ENCODE measurements around the gene ENGASE.
A peak's percentile ranks its signal among the peaks of the same experiment; 100 is the strongest.

The ENGASE gene

DNA sequence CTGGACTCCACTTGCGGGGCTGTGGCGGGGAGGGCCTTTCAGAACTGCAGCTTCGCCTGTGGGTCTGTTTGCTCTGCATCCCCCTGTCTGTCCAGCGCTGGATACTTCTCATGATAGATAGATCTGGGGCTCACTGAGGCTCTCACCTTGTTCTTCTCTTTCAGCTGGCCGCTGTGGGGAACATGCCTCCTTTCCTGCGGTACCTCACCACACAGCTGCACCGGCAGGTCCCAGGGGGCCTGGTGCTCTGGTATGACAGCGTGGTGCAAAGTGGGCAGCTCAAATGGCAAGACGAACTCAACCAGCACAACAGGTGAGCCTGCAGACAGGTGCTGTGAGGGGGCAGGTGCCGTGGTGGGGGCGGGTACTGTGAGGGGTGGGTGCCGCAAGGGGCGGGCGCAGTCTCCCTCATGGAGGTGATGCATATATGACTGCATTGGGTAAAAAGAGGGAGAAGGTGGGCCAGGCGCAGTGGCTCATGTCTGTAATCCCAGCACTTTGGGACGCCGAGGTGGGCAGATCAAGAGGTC is 6.2 kb downstream of the ENGASE start:
- no peak for DNase-seq

DNA sequence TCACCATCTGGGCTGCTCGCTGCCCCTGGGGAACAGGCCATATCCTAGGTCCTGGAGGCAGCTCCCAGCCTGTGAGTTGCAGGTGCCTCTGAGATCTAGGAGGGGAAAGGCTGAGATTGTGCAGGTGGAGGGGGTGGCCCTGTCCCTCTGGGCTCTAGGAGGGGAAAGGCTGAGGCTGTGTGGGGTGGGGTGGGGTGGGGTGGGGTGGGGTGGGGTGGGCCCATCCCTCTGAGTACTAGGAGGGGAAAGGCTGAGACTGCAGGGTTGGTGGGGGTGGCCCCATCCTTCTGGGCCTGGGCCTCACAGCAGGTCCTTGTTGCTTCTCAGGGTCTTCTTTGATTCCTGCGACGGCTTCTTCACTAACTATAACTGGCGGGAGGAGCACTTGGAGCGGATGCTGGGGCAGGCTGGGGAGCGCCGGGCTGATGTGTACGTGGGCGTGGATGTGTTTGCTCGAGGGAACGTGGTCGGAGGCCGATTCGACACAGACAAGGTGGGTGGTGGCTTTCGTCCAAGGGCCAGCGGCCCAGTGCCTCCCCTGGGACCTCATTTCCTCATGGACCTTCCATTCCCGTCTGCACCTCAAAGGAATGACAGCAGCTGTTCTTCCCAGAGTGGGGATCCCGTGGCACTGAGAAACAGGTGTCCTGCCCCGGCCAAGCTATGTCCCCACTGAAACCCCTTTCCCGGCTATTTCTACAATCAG is 7.1 kb downstream of the ENGASE start:
- no peak for DNase-seq

DNA sequence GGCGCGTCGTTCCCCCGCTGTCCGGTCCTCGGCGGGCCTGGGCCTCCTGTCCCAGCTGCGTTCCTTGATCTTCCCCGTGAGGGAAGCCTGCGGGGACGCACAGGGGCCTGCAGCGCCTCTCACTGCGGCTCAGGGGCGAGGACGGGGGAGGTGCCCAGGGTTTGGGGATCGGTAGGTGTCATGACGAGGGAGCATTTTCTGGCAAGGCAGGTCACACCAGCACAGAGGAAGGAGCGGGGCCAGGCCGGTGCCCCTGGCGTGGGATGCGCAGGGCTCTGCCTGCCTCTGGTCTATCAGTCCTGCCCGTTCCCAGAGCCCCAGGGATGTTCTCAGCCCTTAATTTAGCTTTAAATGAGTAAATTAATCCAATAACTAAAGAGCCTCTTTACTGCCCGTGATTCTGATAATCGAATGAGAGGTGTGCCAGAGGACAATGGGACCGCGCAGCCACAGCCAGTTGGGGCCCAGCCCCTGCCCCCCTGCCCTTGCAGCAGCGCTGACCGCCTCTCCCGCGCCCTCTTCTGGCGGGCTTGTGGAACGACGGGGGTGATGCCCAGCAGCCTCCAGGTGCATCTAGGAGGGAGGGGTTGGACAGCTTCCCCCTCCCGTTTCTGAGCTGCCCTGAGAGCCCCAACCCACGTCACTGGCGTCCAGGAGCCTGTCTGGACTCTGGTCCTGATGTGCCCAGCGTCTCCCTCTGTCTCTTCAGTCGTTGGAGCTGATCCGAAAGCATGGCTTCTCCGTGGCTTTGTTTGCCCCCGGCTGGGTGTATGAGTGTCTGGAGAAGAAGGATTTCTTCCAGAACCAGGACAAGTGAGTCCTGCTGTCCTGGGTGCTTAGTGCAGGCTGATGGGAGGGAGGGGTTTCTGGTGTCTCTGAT is 7.9 kb downstream of the ENGASE start:
- no peak for DNase-seq

DNA sequence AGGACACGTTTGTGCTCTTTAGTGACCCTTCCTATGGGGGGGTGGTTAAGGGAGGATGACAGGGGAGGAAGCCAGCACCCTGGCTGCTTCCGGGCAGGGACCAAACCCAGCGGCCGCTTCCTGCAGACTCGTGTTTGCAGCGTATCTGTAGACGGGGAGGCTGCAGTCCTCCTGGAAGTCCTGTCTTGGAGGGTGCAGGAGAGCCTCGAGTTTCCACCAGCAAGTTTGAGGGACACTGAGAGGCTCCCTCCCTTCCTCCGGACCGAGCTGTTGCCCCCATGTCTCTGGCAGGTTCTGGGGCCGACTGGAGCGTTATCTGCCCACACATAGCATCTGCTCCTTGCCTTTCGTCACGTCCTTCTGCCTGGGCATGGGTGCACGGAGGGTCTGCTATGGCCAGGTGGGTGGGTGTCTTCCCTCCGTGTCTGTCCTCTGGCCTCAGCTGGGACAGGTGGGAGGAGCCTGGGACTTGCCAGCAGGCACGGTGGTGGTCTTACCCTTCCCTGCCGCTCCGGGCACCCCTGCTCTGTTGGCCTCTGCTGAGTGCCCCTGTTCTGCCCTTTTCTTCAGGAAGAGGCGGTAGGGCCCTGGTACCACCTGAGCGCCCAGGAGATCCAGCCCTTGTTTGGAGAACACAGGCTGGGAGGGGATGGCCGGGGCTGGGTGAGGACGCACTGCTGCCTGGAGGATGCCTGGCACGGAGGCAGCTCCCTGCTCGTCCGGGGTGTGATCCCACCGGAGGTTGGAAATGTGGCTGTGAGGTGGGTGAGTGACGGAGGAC is 8.8 kb downstream of the ENGASE start:
- no peak for DNase-seq

DNA sequence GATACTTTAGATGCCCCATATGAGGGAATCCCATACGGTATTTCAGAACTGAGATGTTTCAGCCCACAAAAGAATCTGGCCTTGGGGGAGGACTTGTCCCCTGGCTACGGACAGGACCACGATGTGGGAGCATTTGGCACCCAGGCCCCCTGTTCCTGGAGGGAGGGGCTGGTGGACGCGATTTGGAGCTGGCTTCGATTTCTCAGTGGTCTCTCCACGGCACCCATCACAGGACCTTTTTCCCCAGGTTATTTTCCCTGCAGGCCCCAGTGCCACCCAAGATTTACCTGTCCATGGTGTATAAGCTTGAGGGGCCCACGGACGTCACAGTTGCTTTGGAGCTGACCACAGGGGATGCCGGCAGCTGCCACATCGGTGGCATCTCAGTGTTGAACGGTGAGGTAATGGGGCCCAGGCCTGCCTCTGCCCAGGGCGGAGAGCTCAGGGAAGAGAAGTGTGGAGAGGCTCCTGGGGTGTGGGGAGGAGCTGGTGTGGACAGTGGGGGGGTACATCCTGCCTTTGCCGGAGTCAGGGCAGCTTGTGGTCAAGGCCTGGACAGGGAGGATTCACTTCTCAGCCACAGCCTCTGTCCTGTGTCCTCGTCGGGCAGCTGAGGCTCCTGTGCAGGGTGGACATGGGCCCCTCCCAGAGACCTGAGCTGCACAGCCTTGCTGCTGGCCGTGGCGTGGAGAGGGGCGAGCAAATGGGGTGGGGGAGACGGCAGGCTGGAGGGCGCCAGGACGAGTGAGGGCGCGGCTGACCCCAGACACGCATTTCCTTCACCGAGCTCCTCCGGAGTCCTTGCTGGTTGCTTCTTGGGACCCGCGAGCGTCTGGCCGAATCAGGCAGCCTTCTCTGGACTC is 9.9 kb downstream of the ENGASE start:
- DNase-seq, result no peak

DNA sequence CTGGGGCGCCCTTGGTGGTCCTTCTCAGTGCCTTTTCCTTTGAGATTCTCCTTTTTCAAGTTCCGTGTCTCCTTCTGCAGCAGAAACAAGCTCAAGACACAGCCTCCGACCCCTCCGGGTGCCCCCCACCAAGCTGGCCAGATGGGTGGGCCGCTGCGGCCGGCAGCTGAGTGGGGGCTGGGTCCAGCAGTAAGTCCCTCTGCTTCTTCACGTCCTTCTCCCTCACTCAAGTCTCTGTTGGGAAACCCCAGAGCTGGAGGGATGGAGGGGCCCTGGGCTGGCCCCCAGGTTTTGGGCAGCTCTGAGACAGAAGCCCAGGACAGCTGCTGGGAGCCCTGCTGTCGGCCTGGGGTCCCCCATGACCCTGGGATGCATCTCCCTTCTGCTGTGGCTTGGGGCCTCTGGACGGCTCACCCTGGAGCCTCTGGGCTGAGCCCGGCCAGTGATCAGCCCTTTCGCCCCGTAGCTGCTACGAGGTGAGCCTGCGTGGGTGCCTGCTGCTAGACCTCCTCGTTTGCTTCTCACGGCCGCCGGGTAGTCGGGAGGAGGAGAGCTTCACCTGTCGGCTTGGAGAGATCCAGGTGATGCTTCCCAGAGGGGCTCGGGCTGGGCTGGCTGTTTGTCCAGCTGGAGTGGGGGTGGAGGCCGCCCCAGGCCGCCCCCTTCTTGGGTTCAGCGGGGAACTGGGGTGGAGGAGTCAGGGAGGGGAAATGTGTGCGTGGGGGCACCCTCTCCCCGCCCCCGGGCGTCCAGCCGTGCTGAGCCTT is 10.7 kb downstream of the ENGASE start:
- DNase-seq, result no peak

DNA sequence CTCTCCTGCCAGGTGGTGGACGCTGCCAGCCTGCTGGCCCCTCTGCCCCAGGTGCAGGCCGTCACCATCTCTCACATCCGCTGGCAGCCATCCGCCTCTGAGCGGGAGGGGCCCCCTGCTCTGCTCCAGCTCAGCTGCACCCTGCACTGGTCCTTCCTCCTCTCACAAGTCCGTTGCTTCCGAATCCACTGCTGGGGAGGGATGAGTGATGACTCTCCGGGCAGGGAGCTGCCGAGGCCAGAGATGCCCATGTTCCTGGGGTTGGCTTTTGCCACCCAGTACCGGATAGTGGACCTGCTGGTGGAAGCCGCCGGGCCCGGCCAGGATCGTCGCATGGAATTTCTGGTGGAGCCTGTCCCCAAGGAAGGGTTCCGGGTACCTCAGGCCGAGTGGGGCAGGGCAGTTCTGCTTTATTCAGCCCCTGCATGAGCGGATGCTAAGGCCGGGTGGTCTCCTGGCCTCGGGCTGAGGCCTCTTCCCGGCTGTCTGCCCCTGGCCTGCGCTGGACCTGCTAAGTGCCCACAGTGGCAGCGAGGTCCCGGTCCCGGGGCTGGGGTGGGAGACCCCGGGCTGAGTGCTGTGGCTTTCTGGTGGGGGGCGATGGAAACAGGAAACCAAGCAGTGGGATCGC is 11.4 kb downstream of the ENGASE start:
- DNase-seq, result no peak

DNA sequence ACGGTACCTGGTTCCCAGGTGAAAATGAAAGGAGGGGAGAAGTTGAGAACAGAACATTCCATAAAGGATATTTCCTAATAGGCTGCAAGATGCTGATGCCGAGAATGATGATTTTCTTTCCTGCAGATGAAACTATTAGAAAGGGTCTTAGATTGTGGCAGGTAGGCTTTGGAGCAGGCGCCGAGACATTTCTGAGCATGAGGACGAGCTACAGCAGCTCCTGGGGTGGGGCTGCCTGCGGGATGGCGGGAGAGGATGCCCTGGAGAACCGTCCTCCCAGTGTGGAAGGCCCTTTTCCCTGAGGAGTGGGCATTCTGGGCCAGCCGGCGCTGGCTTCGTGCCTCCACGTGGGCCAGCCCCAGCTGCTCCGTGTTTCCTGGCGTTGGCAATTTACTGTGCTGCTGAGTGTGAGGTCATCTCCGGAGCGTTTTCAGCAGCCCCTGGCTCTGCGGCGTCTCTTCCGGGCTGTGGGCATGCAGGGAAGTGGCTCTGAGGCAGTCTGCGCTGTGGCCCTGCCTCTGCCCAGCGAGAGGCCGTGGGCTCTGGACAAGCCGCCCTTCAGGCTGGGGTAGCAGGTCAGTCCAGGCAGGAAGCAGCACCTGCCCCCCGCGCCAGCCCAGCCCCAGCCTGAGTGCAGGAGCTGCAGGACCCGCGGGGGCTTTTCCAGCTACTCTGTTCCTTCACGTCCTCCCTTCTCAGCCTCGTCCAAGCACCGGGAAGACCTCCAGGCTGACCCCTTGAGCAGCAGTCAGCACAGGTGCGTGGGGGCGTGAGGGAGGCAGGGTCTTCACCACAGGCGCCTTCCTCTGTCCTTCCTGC is 12.2 kb downstream of the ENGASE start:
- DNase-seq, result no peak

DNA sequence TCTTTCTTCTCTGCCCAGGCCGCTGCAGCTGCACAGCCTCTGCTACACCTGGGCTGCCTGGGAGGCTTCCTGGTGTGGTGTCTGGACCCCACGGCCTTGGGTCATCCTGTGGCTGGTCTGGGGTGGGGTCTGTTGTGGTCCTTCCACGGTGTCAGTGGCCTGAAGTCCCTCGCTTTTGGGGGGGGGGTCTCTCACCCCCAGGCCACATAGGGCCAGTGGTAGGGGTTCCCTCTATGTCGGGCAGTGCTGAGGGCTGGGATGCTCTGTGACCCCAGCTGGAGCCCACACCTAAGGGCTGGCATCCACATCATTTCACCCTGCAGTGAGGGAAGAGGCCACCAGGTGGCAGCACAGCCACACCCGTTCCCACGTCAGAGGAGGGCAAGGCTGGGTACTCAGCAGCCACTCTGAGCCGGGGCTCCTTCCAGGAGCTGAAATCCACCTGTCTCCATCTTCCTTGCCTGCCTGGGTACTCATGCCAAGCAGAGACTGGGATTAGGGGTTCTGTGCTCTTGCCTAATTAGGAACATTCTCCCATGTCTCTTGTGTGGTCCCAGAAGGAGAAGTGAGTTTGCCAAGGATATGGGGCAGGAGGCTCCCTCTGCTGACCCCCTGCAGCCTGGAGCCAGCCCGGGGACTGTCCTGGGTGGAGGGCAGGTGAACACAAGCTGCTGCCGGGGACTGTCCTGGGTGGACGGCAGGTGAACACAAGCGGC is 13.0 kb downstream of the ENGASE start:
- peak; percentile 55 for DNase-seq

DNA sequence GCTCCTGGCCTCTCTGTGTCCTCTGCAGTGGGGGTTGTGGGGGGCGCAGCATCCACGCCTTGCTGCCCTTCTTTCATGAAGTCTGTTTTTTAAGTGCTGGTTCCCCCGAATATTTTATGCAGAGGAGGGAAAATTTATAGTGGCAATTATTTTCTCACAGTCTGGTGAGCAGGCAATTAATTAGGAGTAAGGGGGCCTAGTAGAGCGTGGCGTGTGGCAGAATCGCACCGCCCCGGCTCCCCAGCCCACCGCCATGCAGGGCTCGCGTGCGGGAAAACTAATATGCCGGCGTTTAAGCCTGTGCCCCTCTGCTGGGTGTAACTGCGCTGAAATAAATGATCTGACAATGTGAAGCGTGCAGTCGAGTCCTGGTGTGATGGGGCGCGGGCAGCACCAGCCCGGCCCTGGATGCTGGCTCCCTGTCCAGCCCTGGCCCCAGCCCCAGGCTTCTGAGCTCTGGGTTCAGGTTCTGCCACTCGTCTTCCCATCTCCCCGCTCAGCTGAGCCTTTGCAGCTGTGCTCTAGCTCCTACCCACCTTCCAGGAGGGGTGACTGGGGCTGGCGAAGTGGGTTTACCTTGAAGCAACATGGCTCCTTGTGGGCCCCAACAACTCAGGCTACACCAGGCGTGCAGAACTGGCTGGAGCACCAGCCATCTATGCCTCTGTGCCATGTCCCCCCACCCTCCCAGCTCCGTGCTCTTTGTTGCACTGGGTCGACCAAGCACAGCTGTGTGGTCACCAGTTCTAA is 13.8 kb downstream of the ENGASE start:
- no peak for DNase-seq

DNA sequence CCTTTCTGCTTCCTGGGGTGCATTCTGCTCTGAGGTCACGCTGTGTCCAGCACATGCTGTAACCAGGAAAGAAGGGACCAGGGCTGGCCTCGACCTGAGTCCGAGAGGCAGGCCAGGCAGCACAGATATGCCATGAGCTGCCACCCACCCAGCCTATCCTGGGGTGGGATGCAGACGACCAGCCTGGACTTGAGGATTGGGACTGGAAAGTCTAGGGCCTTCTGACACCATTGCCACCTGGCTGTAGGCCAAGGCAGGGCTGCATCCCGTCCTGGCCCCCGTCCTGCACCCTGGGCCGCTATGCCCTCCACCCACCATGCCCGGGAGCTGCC is 14.3 kb downstream of the ENGASE start:
- DNase-seq, result no peak

DNA sequence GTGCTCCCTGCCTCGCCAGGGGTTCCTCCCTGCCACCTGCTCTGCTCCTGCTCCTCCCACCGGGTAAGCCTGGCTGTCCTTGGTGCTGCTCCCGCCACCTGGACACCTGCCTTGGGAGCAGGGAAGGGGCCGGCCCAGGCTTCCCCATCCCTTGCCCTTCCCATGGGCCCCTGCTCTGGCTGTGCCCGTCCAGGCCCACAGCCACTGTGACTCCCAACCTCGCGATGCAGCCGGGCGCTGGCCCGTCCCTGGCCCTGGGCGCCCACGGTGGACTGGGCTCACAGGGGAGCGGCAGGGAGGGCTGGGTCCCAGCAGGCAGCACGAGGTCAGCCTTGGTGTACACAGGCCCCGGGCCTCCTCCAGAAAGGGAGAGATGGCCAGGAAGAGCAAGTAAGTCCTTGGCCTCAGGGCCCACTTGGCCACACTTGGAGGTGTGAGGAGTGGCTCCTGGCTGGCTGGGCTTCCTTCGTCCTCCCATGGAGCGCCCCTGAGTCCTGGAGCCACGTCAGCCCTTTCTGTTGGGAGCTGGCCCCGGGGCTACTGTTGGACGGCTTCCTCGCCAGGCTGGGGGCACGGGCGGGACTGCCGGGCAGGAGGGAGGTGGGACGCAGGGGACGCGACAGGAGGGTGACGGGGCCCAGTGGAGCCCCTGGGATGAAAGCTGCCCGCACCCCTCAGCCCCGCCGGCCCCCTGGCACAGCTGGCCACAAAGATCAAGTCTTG is 15.3 kb downstream of the ENGASE start:
- DNase-seq, result no peak

DNA sequence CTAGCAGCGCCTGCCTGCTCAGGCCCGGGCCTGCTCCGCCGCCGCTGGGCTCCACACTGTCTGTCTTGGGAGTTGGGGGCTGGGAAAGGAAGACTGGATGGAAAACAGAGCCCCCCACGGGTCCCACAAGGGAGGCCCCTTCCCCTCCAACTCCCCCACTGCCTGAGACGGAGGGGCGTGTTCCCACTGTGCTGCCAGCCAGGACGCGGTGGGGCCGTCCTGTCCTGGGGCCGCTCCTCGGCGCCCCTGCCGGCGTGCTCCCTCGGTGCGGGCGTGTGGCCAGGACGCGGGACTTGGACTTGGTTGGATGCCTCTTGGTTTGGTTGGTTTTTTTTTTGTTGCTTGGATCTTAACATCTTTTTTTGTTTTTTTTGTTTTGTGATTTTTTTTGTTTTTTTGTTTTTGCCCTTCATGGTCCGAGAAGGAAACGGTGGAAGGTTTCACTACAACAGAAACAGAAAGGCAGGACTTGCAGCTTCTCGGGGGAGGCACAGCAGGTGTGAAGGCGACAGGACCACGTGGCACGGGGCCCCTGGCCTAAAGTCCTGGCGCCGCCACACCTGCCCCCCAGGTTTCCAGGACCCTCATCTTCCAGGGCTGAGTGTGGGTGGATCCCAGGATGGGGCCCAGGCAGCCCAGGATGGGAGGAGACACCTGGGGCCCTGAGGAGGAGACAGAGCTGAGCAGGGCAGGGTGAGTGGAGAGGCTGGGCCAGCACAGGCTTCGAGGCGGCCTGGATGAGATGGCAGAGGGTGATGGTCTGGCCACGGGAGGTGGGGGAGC is 16.0 kb downstream of the ENGASE start:
- no peak for DNase-seq

DNA sequence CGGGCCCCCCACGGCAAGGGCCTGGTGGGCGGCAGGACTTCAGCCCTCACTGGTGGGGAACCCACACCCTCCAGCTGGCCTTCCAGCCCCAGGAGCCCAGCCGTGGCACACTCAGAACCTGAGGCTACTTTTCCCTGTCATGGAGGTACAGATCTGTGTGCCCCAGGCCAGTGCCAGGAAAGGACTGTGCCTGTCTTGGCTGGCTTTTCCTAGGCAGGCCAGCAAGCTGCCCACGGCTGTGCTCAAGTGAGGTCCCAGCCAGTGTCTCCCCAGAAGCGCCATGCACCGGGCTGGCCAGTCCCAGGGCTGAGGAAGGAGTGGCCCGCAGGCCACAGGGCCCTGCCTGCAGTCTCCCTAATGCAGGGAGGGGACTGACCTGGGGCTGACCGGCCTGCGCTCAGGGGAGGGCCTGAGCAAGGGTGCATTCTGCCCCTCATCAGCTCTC is 16.6 kb downstream of the ENGASE start:
- DNase-seq, result no peak

DNA sequence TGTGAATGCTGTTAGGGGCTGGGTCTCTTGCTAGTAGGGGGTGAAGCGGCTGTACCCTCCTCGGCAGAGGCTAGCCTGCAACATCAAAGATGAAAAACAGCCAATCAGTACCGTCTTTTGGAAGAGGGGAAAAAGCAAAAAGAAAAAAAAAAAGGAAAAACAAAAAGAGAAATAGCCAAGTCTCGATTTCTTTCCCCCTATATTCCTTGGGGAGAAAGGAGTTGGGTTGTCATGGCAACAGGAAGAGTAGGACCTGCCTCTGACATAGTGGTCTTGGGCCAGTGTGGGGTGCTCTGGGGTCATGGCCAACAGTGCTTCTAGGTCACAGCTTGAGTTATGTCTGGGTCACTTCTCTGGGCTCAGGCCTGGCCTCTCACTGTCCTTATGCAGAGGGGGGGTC is 17.9 kb downstream of the ENGASE start:
- no peak for DNase-seq

DNA sequence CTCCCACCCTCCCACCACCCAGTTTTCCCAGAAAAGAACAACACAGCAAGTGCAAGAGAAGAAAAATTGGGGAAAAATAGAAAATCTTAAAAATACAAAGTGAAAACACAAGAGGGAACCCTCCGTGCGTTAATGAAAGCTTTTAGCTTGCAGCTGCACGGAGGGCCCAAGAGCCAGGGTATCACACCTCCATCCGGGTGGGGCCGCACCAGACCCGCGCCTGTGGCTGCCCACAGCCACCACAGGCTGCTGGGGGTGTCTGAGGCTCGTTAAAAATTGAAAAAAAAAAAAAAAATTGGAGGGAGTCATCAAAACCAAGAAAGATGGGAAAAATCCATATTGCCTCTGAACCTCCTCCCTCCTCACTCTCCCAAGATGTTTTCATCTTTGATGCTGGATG is 18.6 kb downstream of the ENGASE start:
- DNase-seq, result no peak

DNA sequence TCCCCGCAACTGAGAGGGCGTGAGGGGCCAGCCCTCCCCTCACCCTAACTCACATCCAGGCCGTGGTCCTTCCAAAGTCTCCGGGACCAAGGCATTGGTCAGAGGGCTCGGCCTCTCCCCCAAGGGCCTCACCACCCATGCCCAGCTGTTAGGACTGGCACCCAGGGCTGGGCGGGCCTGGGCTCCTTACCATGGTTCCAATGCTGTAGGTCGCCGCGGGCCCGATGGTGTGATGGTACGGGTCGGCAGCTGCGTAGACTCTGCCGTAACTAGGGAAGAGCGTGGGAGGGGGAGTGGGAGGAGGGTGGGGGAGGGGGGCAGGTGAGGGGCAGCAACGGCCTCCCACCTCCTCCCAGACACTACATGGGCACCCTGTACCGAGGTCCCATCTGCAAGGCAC is 19.6 kb downstream of the ENGASE start:
- DNase-seq, result no peak
